Heart left ventricle (tissue), 13 donors: ENCODE data around the gene BMP5.

Source experiments
- POLR2A ChIP-seq, 2 donors: fragments of 450-650 bp; IDR thresholded peaks; one replicate each; pipeline ENCODE4 v1.6.1; 2017; ENCODE audit warnings: antibody characterized with exemption in 2 of 2, mild to moderate bottlenecking in 2 of 2, moderate library complexity in 2 of 2
- TF ChIP-seq, protein P1 (sequence below), 12 donors: fragments of 200-600 bp; sonication (generic) in 4 of 12; IDR thresholded peaks; one replicate each; pipeline versions ENCODE4 v1.5.0 to v1.8.0; 2018 to 2022; ENCODE audit warnings: antibody characterized with exemption in 12 of 12, mild to moderate bottlenecking in 5 of 12
- donor health status: ischemic (EF 13 %, LVEDD 7.1; RV severe dilation, severe dysfunction).
- donor health status: DM: no; HTN: yes; CAD: no.
- donor health status: DM: no; HTN: no; CAD: no.
- donor health status: ischemic (EF 25% LVEDD 6.9; RV normal size, moderate dysfunction).
- donor health status: ischemic (EF 25% LVEDD 5.7; RV mildly dilated, moderate dysfunction).
- donor health status: ischemic (EF 35%, LVEDD 5.7; RV mildly dilated, moderate dysfunction).
- donor health status: nonischemic (EF 11% LVEDD 7.7; RV severe dilation, severe dysfunction).
- donor health status: DM: yes; HTN: yes; CAD: no.
- donor health status: PGD.
- donor health status: ischemic (EF 29% LVEDD 5.4; RV normal size, mild dysfunction).
- donor health status: nonischemic (EF 23%, LVEDD 6.1; RV moderate dilation, normal function).

DNA sequence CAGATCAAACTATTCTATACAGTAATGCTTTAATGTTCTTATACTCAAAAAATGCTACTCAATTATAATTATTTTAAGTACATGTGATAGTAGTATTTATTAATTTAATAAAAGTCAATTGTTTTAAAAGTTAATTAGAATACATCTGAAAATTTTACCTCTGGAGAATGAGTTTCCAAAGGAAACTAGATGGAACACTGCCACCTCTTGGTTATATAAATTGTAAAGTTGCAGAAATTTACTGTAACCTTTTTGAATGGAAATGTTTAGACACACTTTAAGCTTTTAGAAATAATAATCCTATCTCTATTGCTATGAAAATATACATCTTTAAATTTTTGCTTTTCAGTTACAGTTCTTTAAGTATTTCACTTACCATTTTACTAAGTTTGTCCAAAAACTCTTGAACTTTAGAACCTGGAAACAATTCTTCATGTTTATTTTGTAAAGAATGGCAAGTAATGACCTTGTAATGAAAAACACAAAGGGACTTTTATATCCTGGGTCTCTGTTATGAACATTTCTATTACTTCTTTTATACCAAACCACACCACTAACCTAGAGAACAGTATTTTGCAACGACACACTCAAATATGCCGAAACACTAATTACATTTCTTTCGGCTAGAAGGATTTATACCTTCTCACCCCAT, 10.9 kb upstream of the BMP5 start:
- TF ChIP-seq, protein P1, sequence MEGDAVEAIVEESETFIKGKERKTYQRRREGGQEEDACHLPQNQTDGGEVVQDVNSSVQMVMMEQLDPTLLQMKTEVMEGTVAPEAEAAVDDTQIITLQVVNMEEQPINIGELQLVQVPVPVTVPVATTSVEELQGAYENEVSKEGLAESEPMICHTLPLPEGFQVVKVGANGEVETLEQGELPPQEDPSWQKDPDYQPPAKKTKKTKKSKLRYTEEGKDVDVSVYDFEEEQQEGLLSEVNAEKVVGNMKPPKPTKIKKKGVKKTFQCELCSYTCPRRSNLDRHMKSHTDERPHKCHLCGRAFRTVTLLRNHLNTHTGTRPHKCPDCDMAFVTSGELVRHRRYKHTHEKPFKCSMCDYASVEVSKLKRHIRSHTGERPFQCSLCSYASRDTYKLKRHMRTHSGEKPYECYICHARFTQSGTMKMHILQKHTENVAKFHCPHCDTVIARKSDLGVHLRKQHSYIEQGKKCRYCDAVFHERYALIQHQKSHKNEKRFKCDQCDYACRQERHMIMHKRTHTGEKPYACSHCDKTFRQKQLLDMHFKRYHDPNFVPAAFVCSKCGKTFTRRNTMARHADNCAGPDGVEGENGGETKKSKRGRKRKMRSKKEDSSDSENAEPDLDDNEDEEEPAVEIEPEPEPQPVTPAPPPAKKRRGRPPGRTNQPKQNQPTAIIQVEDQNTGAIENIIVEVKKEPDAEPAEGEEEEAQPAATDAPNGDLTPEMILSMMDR (IDR thresholded peaks at IDR 0.05): peak in 11 of 12 donors; percentile 19 to 61 (median 40)
- no peak for TF ChIP-seq POLR2A (IDR thresholded peaks at IDR 0.05)
